HepG2 (cell line): ENCODE data around the gene GNG5. TPM values are rescaled to one million over a fixed set of nuclear protein-coding genes. Genes with fewer than 3 reads are reported as not detected.
A peak's percentile ranks its signal among the peaks of the same experiment; 100 is the strongest.

ENCODE experiments used
- ATAC-seq: fragments of 200-7000 bp; cut with Tn5 transposase; 3 replicates; pipeline ENCODE4 v1.9.1; 2020; ENCODE audit warnings: mild to moderate bottlenecking, moderate library complexity
- BruUV-seq: library from RNA; stranded (reverse); fragments of 400-500 nt; replicated peaks from 2 replicates; lab custom pipeline; 2021; lab: Mats Ljungman, UMichigan
- CTCF ChIA-PET: fragments of 300-600 bp; formaldehyde crosslinking; extraction: SDS; loops from one replicate; lab custom pipeline; 2021; ENCODE audit warnings: low total read pairs, inconsistent platforms, low intra/inter-chr PET ratio; lab: Yijun Ruan, JAX
- POLR2A ChIA-PET: fragments of 350-600 bp; sonication (Branson Sonifier 250); formaldehyde crosslinking; loops from one replicate; lab custom pipeline; 2020; ENCODE audit warnings: antibody characterized with exemption, inconsistent platforms; lab: Yijun Ruan, JAX
- DNase-seq: peaks from one replicate; pipeline ENCODE4 v3.0.0-alpha.2; 2015; ENCODE audit warnings: low spot score
- FAIRE-seq: peaks from 3 replicates; lab custom pipeline; 2011; peaks lifted over from hg19 to GRCh38; lab: Jason Lieb, UNC
- H2AFZ ChIP-seq: one replicate; pipeline ENCODE4 v1.6.1; 2011; ENCODE audit warnings: low read length, inconsistent platforms
- H3K27ac ChIP-seq: fragments of 300-600 bp; 3 replicates; pipeline ENCODE4 v1.8.0; 2011; ENCODE audit warnings: mixed run types, mild to moderate bottlenecking, mixed read lengths, low read length, inconsistent platforms; ENCODE audit not compliant: insufficient read depth; ENCODE audit errors: extremely low read length
- H3K27me3 ChIP-seq, 2 experiments: fragments of 200-600 bp in 1 of 2; 2 replicates in 1 of 2; 3 replicates in 1 of 2; pipeline versions ENCODE4 v1.6.0 to v1.8.0; 2011; ENCODE audit warnings: low read length in 2 of 2, mild to moderate bottlenecking in 2 of 2, moderate library complexity in 2 of 2, inconsistent platforms in 1 of 2; ENCODE audit not compliant: insufficient read depth in 2 of 2, control insufficient read depth in 1 of 2
- H3K36me3 ChIP-seq, 2 experiments: fragments of 200-600 bp in 1 of 2; replicated peaks in 1 of 2; 2 replicates in 1 of 2; 3 replicates in 1 of 2; pipeline versions ENCODE4 v1.5.1 to v1.8.0; 2011; ENCODE audit warnings: low read length in 2 of 2, inconsistent platforms in 1 of 2; ENCODE audit not compliant: insufficient read depth in 2 of 2, control insufficient read depth in 1 of 2
- H3K4me1 ChIP-seq: 2 replicates; pipeline ENCODE4 v1.5.1; 2012; ENCODE audit warnings: low read length, inconsistent platforms; ENCODE audit not compliant: insufficient read depth
- H3K4me2 ChIP-seq: 2 replicates; pipeline ENCODE4 v1.6.0; 2011; ENCODE audit warnings: low read depth, low read length, inconsistent platforms
- H3K4me3 ChIP-seq, 3 experiments: fragments of 200-600 bp in 1 of 3; sonication (generic), shearing (Covaris generic) in 1 of 3; replicated peaks in 1 of 3; 2 replicates each; pipeline ENCODE4 v1.5.1; 2011 to 2016; ENCODE audit warnings: low read length in 3 of 3, inconsistent platforms in 2 of 3, low read depth in 2 of 3, mild to moderate bottlenecking in 2 of 3, control low read depth in 1 of 3, mixed read lengths in 1 of 3; ENCODE audit not compliant: insufficient read depth in 1 of 3
- H3K79me2 ChIP-seq: one replicate; pipeline ENCODE4 v1.6.1; 2011; ENCODE audit warnings: low read length, inconsistent platforms; ENCODE audit not compliant: insufficient read depth
- H3K9ac ChIP-seq: 2 replicates; pipeline ENCODE4 v1.6.0; 2011; ENCODE audit warnings: mild to moderate bottlenecking, low read depth, low read length, inconsistent platforms; ENCODE audit not compliant: insufficient read depth
- H3K9me3 ChIP-seq: 2 replicates; pipeline ENCODE4 v1.5.1; 2012; ENCODE audit warnings: mild to moderate bottlenecking, low read length
- H4K20me1 ChIP-seq: 2 replicates; pipeline ENCODE4 v1.6.0; 2011; ENCODE audit warnings: inconsistent platforms, mild to moderate bottlenecking, low read length, moderate library complexity; ENCODE audit not compliant: insufficient read depth
- ADNP ChIP-seq: sonication (generic); formaldehyde crosslinking; IDR thresholded peaks from 2 replicates; pipeline ENCODE4 v1.4.0; 2020; ENCODE audit warnings: missing genetic modification reagents
- GZF1 ChIP-seq: sonication (generic); formaldehyde crosslinking; IDR thresholded peaks from 2 replicates; pipeline ENCODE4 v1.5.1; 2020; ENCODE audit warnings: mild to moderate bottlenecking, missing genetic modification reagents
- HHEX ChIP-seq: IDR thresholded peaks from 2 replicates; pipeline ENCODE4 v1.6.1; 2016; ENCODE audit warnings: control low read depth
- KMT2A ChIP-seq: sonication (generic); formaldehyde crosslinking; IDR thresholded peaks from 2 replicates; pipeline ENCODE4 v1.4.0; 2020; ENCODE audit warnings: missing genetic modification reagents
- MED13 ChIP-seq: sonication (generic); formaldehyde crosslinking; IDR thresholded peaks from 2 replicates; pipeline ENCODE4 v1.5.0; 2020; ENCODE audit warnings: missing genetic modification reagents
- MYC ChIP-seq: sonication (generic); formaldehyde crosslinking; IDR thresholded peaks from 2 replicates; pipeline ENCODE4 v1.9.0; 2021; ENCODE audit warnings: missing genetic modification reagents, borderline replicate concordance
- NCOR1 ChIP-seq: fragments of 200-600 bp; sonication (generic); IDR thresholded peaks from 2 replicates; pipeline ENCODE4 v1.7.0; 2017; ENCODE audit warnings: antibody characterized with exemption, low read length, borderline replicate concordance
- PAF1 ChIP-seq: IDR thresholded peaks from 2 replicates; pipeline ENCODE4 v1.6.1; 2016; ENCODE audit warnings: missing genetic modification reagents, missing compliant biosample characterization
- SRY ChIP-seq: sonication (generic); formaldehyde crosslinking; IDR thresholded peaks from 2 replicates; pipeline ENCODE4 v1.8.0; 2022; ENCODE audit warnings: mild to moderate bottlenecking, missing genetic modification reagents
- YEATS4 ChIP-seq: sonication (generic); formaldehyde crosslinking; IDR thresholded peaks from 2 replicates; pipeline ENCODE4 v1.4.0; 2020; ENCODE audit warnings: missing genetic modification reagents, borderline replicate concordance
- ZMYM4 ChIP-seq: sonication (generic); formaldehyde crosslinking; IDR thresholded peaks from 2 replicates; pipeline ENCODE4 v1.8.1; 2023; ENCODE audit warnings: mild to moderate bottlenecking, missing genetic modification reagents
- ZNF619 ChIP-seq: sonication (generic); formaldehyde crosslinking; IDR thresholded peaks from 2 replicates; pipeline ENCODE4 v1.4.0; 2020; ENCODE audit warnings: mild to moderate bottlenecking, missing genetic modification reagents
- WGBS: methylation state at CpG from one replicate; pipeline ENCODE4 v1.1.6; 2017; ENCODE audit warnings: low lambda C conversion rate; 5-methylcytosine and 5-hydroxymethylcytosine counted together
- in situ Hi-C: cut with HindIII; loops from 2 replicates; pipeline ENCODE4 v1.10.0; 2017; ENCODE audit warnings: low pct_unique_long_range_greater_than_20kb; ENCODE audit not compliant: extremely low pct_ligation_motif_present
- intact Hi-C: fragments of 100-400 bp; cut with micrococcal nuclease; formaldehyde crosslinking; loops from one replicate; pipeline ENCODE4 v1.10.0; 2022; ENCODE audit not compliant: unreplicated experiment
- polyA plus RNA-seq, 8 experiments: library from polyadenylated mRNA; depleted of rRNA in 3 of 8; stranded (reverse) in 7 of 8; unstranded in 1 of 8; fragments of >200 nt; fragmentation: Illumina TruSeq in 4 of 8; extraction: Trizol in 4 of 8; gene quantifications; 2 replicates each; pipeline versions ENCODE4 v1.2.1 to v1.2.3, GENCODE V29; 2011 to 2016; ENCODE audit warnings: low read depth in 4 of 8, missing spikeins in 1 of 8, mixed read lengths in 1 of 8; ENCODE audit not compliant: insufficient read depth in 1 of 8
- total RNA-seq, 5 experiments: library from RNA; depleted of rRNA; stranded (reverse); fragments of >200 nt; fragmentation: Illumina TruSeq; extraction: Trizol; gene quantifications; 2 replicates each; pipeline ENCODE4 v1.2.3, GENCODE V29; 2016; ENCODE audit warnings: low read depth in 1 of 5
- TF ChIP-seq, protein P1 (sequence below): sonication (generic); formaldehyde crosslinking; IDR thresholded peaks from 2 replicates; pipeline ENCODE4 v1.9.0; 2022; ENCODE audit warnings: low read depth, missing genetic modification reagents
- TF ChIP-seq, protein P2 (sequence below): sonication (generic); formaldehyde crosslinking; IDR thresholded peaks from 2 replicates; pipeline ENCODE4 v1.4.0; 2020; ENCODE audit warnings: missing genetic modification reagents
- TF ChIP-seq, protein P3 (sequence below): sonication (generic); formaldehyde crosslinking; IDR thresholded peaks from 2 replicates; pipeline ENCODE4 v1.8.0; 2022; ENCODE audit warnings: missing genetic modification reagents, mild to moderate bottlenecking, moderate library complexity, borderline replicate concordance

Gene GNG5
- total and polyA plus RNA-seq, 2 of the 13 experiments (the other 11 are each of a cell fraction or from before 2014, with no cell fraction given) = 103 to 137 TPM

DNA sequence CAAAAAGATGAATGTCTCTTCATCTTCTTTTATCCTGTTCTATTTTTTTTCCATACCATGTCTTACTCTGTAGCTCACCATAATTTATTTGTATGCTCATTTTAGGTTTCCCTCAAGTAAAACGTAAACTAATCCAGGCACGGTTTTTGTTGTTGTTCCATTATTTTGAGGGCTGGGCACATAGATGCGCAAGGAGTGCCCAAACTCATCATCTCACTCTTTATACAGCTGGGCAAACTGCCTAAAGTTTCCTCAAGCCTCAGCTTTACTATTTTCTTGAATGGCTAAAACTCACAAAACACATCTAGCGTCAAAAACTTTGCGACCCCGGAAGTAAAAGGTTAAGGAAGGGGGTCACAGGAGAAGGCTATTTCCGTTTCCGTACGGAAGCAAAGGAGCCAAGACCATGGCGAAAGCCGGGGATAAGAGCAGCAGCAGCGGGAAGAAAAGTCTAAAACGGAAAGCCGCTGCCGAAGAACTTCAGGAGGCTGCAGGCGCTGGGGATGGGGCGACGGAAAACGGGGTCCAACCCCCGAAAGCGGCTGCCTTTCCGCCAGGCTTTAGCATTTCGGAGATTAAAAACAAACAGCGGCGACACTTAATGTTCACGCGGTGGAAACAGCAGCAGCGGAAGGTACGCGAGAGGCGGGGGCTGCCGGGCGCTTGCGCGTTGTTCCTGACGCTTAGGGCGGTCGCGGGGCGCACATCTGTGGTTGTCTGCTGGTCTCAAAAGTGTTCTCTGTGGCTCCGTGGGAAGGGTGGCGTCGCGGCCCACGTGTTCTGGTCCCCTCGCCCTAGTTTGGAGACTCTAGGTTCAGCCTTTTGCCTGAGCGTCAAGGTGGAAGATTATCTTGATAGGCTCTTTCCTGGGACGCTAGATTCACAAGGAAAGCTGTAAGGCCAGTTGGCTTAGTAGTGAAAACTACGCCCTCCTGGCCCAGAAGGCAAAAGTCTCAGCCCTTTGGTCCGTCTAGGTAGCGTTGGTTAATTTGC is 27.2 kb downstream of the GNG5 start, which contains the start of gene RPF1 (continued):
- TF ChIP-seq SRY (CRISPR knock-in tag) = 0 out of 2 replicates have a peak, but pooled peaks have one; percentile 40
- peak; percentile 75 for TF ChIP-seq MYC
- TF ChIP-seq NCOR1 = 0 out of 2 replicates have a peak, but pooled peaks have one; percentile 30
- TF ChIP-seq ZMYM4 = peak; percentile 95
- peak; percentile 83 for TF ChIP-seq KMT2A
- TF ChIP-seq, protein P1, sequence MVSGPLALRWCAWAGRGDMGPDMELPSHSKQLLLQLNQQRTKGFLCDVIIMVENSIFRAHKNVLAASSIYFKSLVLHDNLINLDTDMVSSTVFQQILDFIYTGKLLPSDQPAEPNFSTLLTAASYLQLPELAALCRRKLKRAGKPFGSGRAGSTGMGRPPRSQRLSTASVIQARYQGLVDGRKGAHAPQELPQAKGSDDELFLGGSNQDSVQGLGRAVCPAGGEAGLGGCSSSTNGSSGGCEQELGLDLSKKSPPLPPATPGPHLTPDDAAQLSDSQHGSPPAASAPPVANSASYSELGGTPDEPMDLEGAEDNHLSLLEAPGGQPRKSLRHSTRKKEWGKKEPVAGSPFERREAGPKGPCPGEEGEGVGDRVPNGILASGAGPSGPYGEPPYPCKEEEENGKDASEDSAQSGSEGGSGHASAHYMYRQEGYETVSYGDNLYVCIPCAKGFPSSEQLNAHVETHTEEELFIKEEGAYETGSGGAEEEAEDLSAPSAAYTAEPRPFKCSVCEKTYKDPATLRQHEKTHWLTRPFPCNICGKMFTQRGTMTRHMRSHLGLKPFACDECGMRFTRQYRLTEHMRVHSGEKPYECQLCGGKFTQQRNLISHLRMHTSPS = no peak
- peak; percentile 91 for TF ChIP-seq YEATS4 (CRISPR knock-in tag)
- no peak for TF ChIP-seq ADNP (CRISPR knock-in tag)
- TF ChIP-seq ZNF619 (CRISPR knock-in tag) = no peak
- peak; percentile 21; the same call in 1 of the 2 replicates for TF ChIP-seq MED13
- TF ChIP-seq GZF1 (CRISPR knock-in tag) = no peak

DNA sequence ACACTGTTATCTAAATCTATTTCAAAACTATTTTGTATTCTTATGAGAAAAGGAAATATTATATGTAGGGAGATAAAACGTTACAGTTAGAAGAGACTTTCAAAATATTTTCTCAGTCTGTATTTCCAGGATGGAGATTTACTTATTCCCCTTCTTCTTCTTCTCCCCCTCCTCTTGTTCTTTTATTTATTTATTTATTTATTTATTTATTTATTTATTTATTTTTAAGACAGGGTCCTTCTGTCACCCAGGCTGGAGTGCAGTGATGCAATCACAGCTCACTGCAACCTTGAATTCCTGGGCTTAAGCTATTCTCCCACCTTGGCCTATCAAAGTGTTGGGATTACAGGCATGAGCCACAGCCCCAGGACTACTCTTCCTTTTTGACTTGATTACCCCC is 30.2 kb downstream of the GNG5 start:
- no TSS peak for BruUV-seq
- POLR2A ChIA-PET = no interaction called here
- H3K79me2 ChIP-seq = peaks cover 19% of the 10 kb centered on the region
- H3K9ac ChIP-seq = no peak overlapping the region
- no peak overlapping the region for H3K4me2 ChIP-seq
- H3K4me3 ChIP-seq = no peak overlapping the region
- peaks cover 10% of the 10 kb centered on the region for H3K4me1 ChIP-seq
- no peak overlapping the region for H2AFZ ChIP-seq
- intact Hi-C loops = loop anchor here (10.0 kb wide), 1 partner anchor 401 kb away; no protein-coding TSS in a partner anchor
- WGBS = 40% methylated on average over 1 of the region's 1 CpG
- peaks cover 14% of the 10 kb centered on the region for H3K9me3 ChIP-seq
- TF ChIP-seq PAF1 (no peak), HHEX (CRISPR knock-in tag) (no peak)
- TF ChIP-seq, protein P2, sequence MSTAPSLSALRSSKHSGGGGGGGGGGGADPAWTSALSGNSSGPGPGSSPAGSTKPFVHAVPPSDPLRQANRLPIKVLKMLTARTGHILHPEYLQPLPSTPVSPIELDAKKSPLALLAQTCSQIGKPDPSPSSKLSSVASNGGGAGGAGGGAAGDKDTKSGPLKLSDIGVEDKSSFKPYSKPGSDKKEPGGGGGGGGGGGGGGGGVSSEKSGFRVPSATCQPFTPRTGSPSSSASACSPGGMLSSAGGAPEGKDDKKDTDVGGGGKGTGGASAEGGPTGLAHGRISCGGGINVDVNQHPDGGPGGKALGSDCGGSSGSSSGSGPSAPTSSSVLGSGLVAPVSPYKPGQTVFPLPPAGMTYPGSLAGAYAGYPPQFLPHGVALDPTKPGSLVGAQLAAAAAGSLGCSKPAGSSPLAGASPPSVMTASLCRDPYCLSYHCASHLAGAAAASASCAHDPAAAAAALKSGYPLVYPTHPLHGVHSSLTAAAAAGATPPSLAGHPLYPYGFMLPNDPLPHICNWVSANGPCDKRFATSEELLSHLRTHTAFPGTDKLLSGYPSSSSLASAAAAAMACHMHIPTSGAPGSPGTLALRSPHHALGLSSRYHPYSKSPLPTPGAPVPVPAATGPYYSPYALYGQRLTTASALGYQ (CRISPR knock-in tag) = no peak
- TF ChIP-seq, protein P3, sequence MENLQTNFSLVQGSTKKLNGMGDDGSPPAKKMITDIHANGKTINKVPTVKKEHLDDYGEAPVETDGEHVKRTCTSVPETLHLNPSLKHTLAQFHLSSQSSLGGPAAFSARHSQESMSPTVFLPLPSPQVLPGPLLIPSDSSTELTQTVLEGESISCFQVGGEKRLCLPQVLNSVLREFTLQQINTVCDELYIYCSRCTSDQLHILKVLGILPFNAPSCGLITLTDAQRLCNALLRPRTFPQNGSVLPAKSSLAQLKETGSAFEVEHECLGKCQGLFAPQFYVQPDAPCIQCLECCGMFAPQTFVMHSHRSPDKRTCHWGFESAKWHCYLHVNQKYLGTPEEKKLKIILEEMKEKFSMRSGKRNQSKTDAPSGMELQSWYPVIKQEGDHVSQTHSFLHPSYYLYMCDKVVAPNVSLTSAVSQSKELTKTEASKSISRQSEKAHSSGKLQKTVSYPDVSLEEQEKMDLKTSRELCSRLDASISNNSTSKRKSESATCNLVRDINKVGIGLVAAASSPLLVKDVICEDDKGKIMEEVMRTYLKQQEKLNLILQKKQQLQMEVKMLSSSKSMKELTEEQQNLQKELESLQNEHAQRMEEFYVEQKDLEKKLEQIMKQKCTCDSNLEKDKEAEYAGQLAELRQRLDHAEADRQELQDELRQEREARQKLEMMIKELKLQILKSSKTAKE (CRISPR knock-in tag) = no peak
- TF ChIP-seq, all 625 proteins: peak for 0
- Histone ChIP-seq H3K27me3 (no peaks in the 10 kb centered on the region; a peak in 1 of 5 replicates), H4K20me1 (0 out of 2 replicates have a peak, but pooled peaks cover 2% of the 10 kb centered on the region), H3K27ac (no peak overlapping the region), H3K36me3 (0 out of 5 replicates have a peak, but pooled peaks cover 0 to 1% of the 10 kb centered on the region in 2 experiments)
- DNase-seq (no peak), FAIRE-seq (no peak), ATAC-seq (no peak)
- CTCF ChIA-PET = no interaction called here
- in situ Hi-C loops = no loop called here
